WTC11 (cell line): Measurements from ENCODE around the gene TNNT2. TPM values are rescaled to one million over a fixed set of nuclear protein-coding genes. Genes with fewer than 3 reads are reported as not detected.

Experiments used
- ATAC-seq: fragments of 200-7000 bp; cut with Tn5 transposase; 2 replicates; pipeline ENCODE4 v1.10.0; 2021; ENCODE audit warnings: mild to moderate bottlenecking, moderate library complexity
- CTCF ChIA-PET: fragments of 300-600 bp; sonication (Branson Sonifier 250); formaldehyde crosslinking; loops from one replicate; lab custom pipeline; 2021; ENCODE audit warnings: antibody characterized with exemption; lab: Charles Lee
- POLR2A ChIA-PET: fragments of 350-600 bp; sonication (Branson Sonifier 250); formaldehyde crosslinking; loops from one replicate; lab custom pipeline; 2021; ENCODE audit warnings: antibody characterized with exemption; lab: Charles Lee
- DNase-seq: peaks from one replicate; pipeline ENCODE4 v3.0.0; 2021; ENCODE audit warnings: low spot score
- H3K27ac Mint-ChIP-seq: 2 replicates; pipeline ENCODE4 v1.8.0; 2021; ENCODE audit warnings: mixed read lengths
- H3K27me3 Mint-ChIP-seq: 2 replicates; pipeline ENCODE4 v1.8.0; 2021; ENCODE audit warnings: low read depth, mild to moderate bottlenecking, moderate library complexity, mixed read lengths
- H3K36me3 Mint-ChIP-seq: 2 replicates; pipeline ENCODE4 v1.8.0; 2021; ENCODE audit warnings: mixed read lengths
- H3K4me1 Mint-ChIP-seq: 2 replicates; pipeline ENCODE4 v1.8.0; 2022; ENCODE audit warnings: mixed read lengths
- H3K4me3 Mint-ChIP-seq: 2 replicates; pipeline ENCODE4 v1.8.0; 2021; ENCODE audit warnings: mild to moderate bottlenecking, moderate library complexity, mixed read lengths
- H3K9me3 Mint-ChIP-seq: 2 replicates; pipeline ENCODE4 v1.8.0; 2021; ENCODE audit warnings: mixed read lengths
- AFF4 ChIP-seq: sonication (generic); formaldehyde crosslinking; IDR thresholded peaks from 2 replicates; pipeline ENCODE4 v1.8.1; 2023; ENCODE audit warnings: mild to moderate bottlenecking, missing genetic modification reagents, borderline replicate concordance
- AR ChIP-seq: fragments of 250-450 bp; sonication (Bioruptor Pico); IDR thresholded peaks from 2 replicates; pipeline ENCODE4 v1.9.0; 2021; ENCODE audit warnings: mild to moderate bottlenecking
- ATF1 ChIP-seq: sonication (generic); formaldehyde crosslinking; IDR thresholded peaks from 2 replicates; pipeline ENCODE4 v1.8.1; 2023; ENCODE audit warnings: mild to moderate bottlenecking, moderate library complexity, missing genetic modification reagents
- ATF3 ChIP-seq: sonication (generic); formaldehyde crosslinking; conservative IDR thresholded peaks from 2 replicates; pipeline ENCODE4 v1.8.1; 2022; ENCODE audit warnings: mild to moderate bottlenecking, missing genetic modification reagents
- E2F4 ChIP-seq: sonication (generic); formaldehyde crosslinking; IDR thresholded peaks from 2 replicates; pipeline ENCODE4 v1.8.1; 2022; ENCODE audit warnings: low read depth, mild to moderate bottlenecking, moderate library complexity, missing genetic modification reagents, borderline replicate concordance
- ELF4 ChIP-seq: sonication (generic); formaldehyde crosslinking; IDR thresholded peaks from 2 replicates; pipeline ENCODE4 v1.8.1; 2022; ENCODE audit warnings: low read depth, mild to moderate bottlenecking, moderate library complexity, missing genetic modification reagents
- EMX1 ChIP-seq: fragments of 250-450 bp; sonication (Bioruptor Pico); IDR thresholded peaks from 2 replicates; pipeline ENCODE4 v1.8.0; 2021; ENCODE audit warnings: mild to moderate bottlenecking
- IRF2 ChIP-seq: sonication (generic); formaldehyde crosslinking; IDR thresholded peaks from 2 replicates; pipeline ENCODE4 v1.8.0; 2022; ENCODE audit warnings: low read depth, missing genetic modification reagents, borderline replicate concordance
- MYBL2 ChIP-seq: sonication (generic); formaldehyde crosslinking; IDR thresholded peaks from 2 replicates; pipeline ENCODE4 v1.8.1; 2023; ENCODE audit warnings: mild to moderate bottlenecking, moderate library complexity, missing genetic modification reagents
- NFATC4 ChIP-seq: fragments of 250-450 bp; sonication (Bioruptor Pico); IDR thresholded peaks from 2 replicates; pipeline ENCODE4 v1.9.0; 2021; ENCODE audit warnings: mild to moderate bottlenecking
- NFE2L1 ChIP-seq: sonication (generic); formaldehyde crosslinking; IDR thresholded peaks from 2 replicates; pipeline ENCODE4 v1.8.1; 2023; ENCODE audit warnings: missing genetic modification reagents
- NR1H2 ChIP-seq: sonication (generic); formaldehyde crosslinking; IDR thresholded peaks from 2 replicates; pipeline ENCODE4 v1.9.0; 2021; ENCODE audit warnings: mild to moderate bottlenecking, moderate library complexity, missing genetic modification reagents
- NR2C2 ChIP-seq: sonication (generic); formaldehyde crosslinking; IDR thresholded peaks from 2 replicates; pipeline ENCODE4 v1.8.0; 2022; ENCODE audit warnings: mild to moderate bottlenecking, missing genetic modification reagents
- OVOL2 ChIP-seq: fragments of 250-450 bp; sonication (Bioruptor Pico); IDR thresholded peaks from 2 replicates; pipeline ENCODE4 v1.9.0; 2021; ENCODE audit warnings: mild to moderate bottlenecking, borderline replicate concordance
- STAT6 ChIP-seq: sonication (generic); formaldehyde crosslinking; conservative IDR thresholded peaks from 2 replicates; pipeline ENCODE4 v1.8.1; 2023; ENCODE audit warnings: mild to moderate bottlenecking, low read depth, missing genetic modification reagents, moderate library complexity
- TP53 ChIP-seq: sonication (generic); formaldehyde crosslinking; IDR thresholded peaks from 2 replicates; pipeline ENCODE4 v1.8.1; 2023; ENCODE audit warnings: mild to moderate bottlenecking, missing genetic modification reagents
- ZMAT4 ChIP-seq: fragments of 250-450 bp; sonication (Bioruptor Pico); IDR thresholded peaks from 2 replicates; pipeline ENCODE4 v1.9.0; 2021; ENCODE audit warnings: mild to moderate bottlenecking
- ZNF671 ChIP-seq: fragments of 250-450 bp; sonication (Bioruptor Pico); IDR thresholded peaks from 2 replicates; pipeline ENCODE4 v1.8.0; 2021; ENCODE audit warnings: mild to moderate bottlenecking
- total RNA-seq: library from RNA; stranded (reverse); gene quantifications from 3 replicates; pipeline ENCODE4 v1.2.3, GENCODE V29; 2021

Gene TNNT2
- total RNA-seq, 1 experiment from 2014 or later, result 6.1 TPM

- no peak for TF ChIP-seq AFF4
- TF ChIP-seq ATF1 (CRISPR knock-in tag), result no peak
- no peak for TF ChIP-seq NR1H2
- no peak for TF ChIP-seq ZNF671
- TF ChIP-seq, all 79 proteins: peak for 0
Observed at GRCh38 chr1:201424146-201424545, 46.7 kb upstream of the TNNT2 start (continued).

GRCh38 chr1:201423655-201424054, 46.2 kb upstream of the TNNT2 start:
- POLR2A ChIA-PET, result no interaction called here
- Mint-ChIP-seq H3K9me3 (peaks cover 4% of the 10 kb centered on the region), H3K27me3 (no peaks in the 10 kb centered on the region), H3K4me3 (no peak overlapping the region), H3K27ac (no peak overlapping the region), H3K36me3 (no peaks in the 10 kb centered on the region), H3K4me1 (peaks cover 9% of the 10 kb centered on the region)
- no peak for ATAC-seq
- DNase-seq, result no peak
- no peak for TF ChIP-seq AR (CRISPR knock-in tag)
- CTCF ChIA-PET, result no interaction called here

- ChIA-PET POLR2A (no interaction called here), CTCF (interaction anchor here (0.8 to 2.0 kb wide), 3 partner anchors 10 to 25 kb away, joined by 3 to 5 read pairs (median 4); no protein-coding TSS in a partner anchor)
- DNase-seq (no peak), ATAC-seq (no peak)
- Mint-ChIP-seq H3K36me3 (no peaks in the 10 kb centered on the region), H3K4me1 (peaks cover 9% of the 10 kb centered on the region), H3K4me3 (no peak overlapping the region), H3K9me3 (peaks cover 4% of the 10 kb centered on the region), H3K27me3 (no peaks in the 10 kb centered on the region), H3K27ac (no peak overlapping the region)
- TF ChIP-seq NR2C2 (CRISPR knock-in tag), result no peak
- no peak for TF ChIP-seq MYBL2 (CRISPR knock-in tag)
- TF ChIP-seq ELF4, result no peak
- TF ChIP-seq ZMAT4, result no peak
- TF ChIP-seq ATF3 (CRISPR knock-in tag), result no peak
- TF ChIP-seq NFATC4 (CRISPR knock-in tag), result no peak
- TF ChIP-seq OVOL2 (CRISPR knock-in tag), result no peak
- TF ChIP-seq IRF2 (CRISPR knock-in tag), result no peak
- TF ChIP-seq STAT6 (CRISPR knock-in tag), result no peak
- TF ChIP-seq TP53, result no peak
- TF ChIP-seq NFE2L1 (CRISPR knock-in tag), result no peak
- no peak for TF ChIP-seq E2F4
- no peak for TF ChIP-seq ZNF671
- TF ChIP-seq EMX1 (CRISPR knock-in tag), result no peak
- TF ChIP-seq AFF4, result no peak
Observed at GRCh38 chr1:201422436-201423030, 45.1 kb upstream of the TNNT2 start.
